Endometrium (tissue), 2 donors: ENCODE data around the gene RALGAPA1.
"Not testable (repeated sequence)": the region's sequence is repeated elsewhere in the genome, so short reads cannot be mapped to it uniquely, and the experiment has no call there.

Experiments used
- FAIRE-seq: peaks from 2 replicates; lab custom pipeline; 2012; peaks lifted over from hg19 to GRCh38; lab: Jason Lieb, UNC
- donor health status: control.
- donor health status: control.

The RALGAPA1 gene

DNA sequence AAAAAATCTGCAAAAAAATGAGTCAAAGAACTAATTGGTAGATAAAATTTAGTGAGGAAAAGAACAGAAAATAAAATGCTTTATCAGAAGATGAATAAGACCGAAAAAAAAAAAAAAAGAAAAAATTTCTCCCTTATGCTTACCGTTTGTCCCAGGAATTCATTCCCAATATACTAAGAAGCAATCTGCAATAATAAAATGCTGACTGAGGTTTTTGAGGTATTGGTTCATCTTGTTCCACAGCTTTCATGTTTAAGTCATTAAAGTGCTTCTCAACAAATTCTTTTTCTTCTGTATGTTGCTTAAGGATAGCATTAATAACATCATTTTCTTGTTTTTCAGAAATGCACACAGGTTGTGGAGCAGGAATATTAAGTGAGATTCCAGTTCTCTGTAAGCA, 182.1 kb downstream of the RALGAPA1 start:
- peak; percentile 18 for FAIRE-seq

DNA sequence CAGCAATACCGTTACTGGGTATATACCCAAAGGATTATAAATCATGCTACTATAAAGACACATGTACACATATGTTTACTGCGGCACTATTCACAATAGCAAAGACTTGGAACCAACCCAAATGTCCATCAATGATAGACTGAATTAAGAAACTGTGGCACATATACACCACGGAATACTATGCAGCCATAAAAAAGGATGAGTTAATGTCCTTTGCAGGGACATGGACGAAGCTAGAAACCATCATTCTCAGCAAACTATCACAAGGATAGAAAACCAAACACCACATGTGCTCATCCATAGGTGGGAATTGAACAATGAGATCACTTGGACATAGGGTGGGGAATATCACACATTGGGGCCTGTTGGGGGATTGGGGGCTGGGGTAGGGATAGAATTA, 187.1 kb downstream of the RALGAPA1 start:
- FAIRE-seq: not testable (repeated sequence)

DNA sequence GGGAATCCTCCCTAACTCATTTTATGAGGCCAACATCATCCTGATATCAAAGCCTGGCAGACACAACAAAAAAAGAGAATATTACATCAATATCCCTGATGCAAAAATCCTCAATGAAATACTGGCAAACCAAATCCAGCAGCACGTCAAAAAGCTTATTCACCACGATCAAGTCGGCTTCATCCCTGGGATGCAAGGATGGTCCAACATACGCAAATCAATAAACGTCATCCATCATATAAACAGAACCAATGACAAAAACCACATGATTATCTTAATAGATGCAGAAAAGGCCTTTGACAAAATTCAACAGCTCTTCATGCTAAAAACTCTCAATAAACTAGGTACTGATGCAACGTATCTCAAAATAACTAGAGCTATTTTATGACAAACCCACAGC, 189.1 kb downstream of the RALGAPA1 start:
- FAIRE-seq: not testable (repeated sequence)

DNA sequence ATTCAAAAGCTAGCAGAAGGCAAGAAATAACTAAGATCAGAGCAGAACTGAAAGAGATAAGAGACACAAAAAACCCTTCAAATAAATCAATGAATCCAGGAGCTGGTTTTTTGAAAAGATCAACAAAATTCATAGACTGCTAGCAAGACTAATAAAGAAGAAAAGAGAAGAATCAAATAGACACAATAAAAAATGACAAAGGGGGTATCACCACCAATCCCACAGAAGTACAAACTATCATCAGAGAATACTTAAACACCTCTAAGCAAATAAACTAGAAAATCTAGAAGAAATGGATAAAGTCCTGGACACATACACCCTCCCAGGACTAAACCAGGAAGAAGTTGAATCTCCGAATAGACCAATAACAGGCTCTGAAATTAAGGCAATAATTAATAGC, 189.6 kb downstream of the RALGAPA1 start:
- not testable (repeated sequence) for FAIRE-seq

DNA sequence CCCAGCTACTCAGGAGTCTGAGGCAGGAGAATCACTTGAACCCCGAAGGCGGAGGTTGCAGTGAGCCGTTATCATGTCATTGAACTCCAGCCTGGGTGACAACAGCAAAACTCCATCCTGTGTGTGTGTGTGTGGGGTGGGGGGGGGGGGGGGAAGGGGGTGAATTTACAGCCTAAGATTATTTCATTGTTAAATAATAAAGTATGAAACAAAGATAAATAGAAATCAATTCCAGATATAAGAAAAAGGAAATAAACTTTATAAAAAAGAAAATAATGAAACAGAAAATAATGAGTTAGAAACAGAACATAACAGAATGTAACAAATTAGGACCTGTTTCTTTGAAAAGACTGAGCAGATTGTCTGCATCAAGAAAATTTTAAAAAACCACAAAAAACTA, 191.6 kb downstream of the RALGAPA1 start:
- FAIRE-seq: no peak

DNA sequence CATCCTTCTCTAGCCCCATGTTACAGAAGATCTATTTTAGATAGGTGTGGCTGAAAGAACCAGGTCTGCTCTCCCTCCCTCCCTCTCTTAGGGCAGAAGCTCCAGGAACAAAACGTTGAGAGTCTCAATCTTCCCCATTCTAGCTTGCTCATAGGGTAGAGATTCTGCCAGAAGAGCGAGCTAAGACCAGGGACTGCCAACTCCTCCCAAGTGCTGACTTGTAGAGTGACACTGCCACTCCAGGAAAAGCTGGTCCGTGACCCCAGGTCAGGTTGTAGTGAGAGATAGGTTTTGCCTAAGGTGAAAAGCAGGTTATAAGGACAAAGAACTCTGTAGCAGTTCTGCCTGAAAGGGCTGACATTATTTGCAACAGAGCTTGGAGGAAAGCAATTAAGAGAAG, 201.7 kb downstream of the RALGAPA1 start:
- FAIRE-seq: no peak

DNA sequence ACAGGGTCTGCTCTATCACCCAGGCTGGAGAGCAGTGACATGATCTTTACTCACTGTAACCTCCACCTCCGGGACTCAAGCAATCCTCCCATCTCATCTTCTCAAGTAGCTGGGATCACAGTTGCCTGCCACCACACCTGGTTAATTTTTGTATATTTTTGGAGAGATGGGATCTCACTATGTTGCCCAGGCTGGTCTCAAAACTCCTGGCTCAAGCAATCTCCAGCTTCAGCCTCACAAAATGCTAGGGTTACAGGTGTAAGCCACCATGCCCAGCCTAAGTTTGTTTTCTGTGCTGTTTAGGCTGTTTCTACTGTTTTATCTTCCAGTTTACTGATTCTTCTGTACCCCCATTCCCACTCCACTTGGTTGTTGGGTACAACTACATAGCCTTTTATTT, 208.8 kb downstream of the RALGAPA1 start:
- FAIRE-seq: no peak

DNA sequence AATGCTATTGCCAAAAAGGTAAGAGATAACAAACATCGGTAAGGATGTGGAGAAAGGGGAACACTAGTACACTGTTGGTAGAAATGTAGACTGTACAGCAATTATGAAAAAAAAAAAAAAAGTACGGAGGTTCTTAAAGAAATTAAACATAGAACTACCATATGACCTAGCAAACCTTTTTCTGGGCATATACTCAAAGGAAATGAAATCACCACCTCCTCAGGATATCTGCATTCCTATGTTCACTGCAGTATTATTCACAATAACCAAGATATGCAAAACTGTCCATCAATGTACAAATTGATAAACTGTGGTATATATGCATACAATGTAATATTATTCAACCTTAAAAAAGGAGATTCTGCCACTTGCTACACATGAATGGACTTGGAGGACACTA, 214.5 kb downstream of the RALGAPA1 start:
- FAIRE-seq: no peak

DNA sequence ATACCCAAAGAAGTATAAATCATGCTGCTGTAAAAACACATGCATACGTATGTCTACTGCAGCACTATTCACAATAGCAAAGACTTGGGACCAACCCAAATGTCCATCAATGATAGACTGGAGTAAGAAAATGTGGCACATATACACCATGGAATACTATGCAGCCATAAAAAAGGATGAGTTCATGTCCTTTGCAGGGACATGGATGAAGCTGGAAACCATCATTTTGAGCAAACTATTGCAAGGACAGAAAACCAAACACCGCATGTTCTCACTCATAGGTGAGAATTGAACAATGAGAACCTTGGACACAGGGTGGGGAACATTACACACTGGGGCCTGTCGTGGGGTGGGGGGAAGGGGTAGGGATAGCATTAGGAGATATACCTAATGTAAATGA, 221.7 kb downstream of the RALGAPA1 start:
- FAIRE-seq: not testable (repeated sequence)

DNA sequence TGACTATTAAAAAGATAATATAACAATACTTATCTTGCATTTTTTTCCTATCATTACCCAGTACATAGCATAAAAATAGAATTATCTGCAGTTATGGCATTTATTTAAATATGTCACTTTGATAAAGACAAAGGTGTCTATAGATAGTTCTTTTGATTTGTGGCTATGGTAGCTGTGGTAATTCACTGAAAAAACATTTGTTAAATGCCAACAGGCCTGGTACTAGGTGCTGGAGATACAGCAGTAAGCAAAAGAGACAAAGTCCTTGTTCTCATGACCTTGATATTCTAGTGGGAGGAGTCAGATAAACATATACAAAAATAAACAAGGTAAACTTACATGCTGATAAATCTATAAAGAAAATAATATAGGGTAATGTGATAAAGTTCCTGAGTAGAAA, 230.5 kb downstream of the RALGAPA1 start:
- no peak for FAIRE-seq

DNA sequence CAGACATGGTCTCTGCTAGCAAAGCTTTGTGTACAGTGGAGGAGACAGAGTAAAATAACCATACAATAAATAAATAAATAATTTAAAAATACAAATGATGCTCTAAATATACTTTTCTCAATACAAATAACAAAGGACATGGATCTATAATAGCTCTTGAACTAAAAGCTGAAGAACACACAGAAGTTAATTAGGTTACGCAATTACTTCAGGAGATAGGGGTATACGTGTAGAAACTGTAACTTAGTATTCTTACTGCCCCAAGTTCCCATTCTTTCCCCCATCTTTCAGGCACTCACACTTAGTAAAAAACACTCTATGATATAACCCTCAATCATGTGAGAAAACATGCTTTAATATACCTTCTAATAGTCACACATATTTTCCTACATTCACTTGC, 231.0 kb downstream of the RALGAPA1 start:
- no peak for FAIRE-seq

DNA sequence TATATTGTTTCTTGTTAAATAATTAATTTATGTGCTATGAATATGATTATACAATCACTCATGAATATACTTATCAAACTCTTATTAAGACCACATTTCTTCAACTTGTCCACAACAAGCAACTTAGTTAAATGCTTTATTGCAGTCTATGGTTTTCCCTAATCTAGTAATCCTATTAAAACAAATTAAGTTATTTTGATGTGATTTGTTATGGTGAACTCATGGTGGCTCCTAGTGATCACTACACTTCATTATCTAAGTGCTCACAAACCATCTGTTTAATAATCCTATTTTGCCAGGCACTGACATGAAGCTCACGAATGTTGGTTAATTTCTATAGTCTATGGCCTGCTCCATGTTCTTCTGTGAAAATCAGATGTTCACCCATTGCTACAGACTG, 232.2 kb downstream of the RALGAPA1 start:
- no peak for FAIRE-seq

DNA sequence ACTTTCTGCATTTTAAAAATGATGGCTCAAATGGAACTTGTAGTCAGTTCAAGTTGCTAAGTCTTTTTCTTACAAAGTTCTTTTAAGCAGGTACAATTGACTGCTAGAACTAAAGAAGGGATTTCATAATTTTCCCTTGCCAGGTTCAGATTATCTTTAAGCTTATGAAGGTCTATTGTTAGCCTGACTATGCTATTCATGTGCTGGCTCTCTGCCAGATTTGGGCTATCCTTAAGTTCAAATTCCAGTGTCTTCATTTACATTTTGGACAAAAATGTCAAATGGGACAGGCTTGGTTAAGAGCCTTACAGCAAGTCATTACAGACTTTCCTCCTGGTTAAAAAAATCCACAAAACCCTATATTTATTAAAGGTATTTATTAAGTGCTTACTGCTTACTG, 232.8 kb downstream of the RALGAPA1 start:
- no peak for FAIRE-seq

DNA sequence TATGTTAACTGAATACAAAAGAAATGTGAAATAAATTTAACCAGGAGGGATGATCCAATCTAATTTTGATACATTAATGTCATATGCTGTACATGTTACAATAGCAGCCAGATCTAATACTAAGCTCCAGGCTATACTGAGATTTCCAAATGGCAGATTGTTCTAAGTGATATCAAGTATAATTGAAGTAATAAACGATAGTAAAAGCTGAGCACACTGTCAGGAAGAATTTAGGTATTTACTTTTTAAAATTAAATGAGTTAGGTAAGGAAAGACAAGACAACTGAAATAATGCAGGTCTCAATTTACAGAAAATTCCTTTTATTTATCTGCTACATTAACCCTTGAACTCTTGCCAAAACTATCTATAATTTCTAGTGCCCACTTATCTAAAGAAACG, 235.2 kb downstream of the RALGAPA1 start:
- FAIRE-seq: no peak

DNA sequence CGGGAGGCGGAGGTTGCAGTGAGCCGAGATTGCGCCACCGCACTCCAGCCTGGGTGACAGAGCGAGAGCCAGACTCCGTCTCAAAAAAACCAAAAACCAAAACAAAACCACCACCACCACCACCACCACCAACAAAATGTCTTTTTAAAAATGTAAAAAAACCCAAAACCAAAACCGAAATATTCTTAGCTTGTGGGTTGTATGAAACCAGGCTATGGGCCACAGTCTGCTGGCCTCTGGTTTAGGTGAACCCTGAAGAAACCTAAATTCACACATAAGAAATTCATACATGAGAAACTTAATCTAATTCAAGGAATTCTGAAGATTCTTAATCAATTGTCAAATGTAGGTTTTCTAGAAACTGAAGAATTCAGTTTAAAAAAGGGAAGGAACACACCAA, 237.5 kb downstream of the RALGAPA1 start:
- FAIRE-seq: no peak

DNA sequence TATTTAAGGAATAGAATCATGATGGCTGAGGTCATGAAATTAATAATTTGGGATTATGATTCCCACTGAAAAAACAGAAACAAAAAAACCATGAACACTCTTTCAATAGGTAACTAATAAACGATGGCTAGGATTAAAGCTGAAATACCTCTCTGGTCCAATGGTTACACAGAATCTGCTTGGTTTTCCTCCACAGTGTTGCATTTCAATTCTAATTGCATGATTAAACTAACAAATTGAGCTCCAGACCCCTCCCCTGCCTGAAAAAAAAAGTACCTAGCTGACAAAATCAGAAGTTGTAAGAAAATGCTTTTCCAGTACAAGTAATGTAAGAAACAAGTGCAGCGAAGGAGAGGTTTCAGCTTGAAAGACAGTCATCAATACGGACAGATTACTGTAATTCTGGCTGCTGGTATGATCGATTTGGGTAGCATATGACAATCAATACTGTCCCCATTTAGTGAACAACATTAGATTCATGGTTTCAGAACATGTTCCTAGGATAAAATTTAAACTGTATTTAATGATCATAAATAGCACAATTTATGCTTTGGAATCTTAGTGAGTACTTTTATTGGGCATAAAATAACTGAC, 243.1 kb downstream of the RALGAPA1 start:
- no peak for FAIRE-seq

DNA sequence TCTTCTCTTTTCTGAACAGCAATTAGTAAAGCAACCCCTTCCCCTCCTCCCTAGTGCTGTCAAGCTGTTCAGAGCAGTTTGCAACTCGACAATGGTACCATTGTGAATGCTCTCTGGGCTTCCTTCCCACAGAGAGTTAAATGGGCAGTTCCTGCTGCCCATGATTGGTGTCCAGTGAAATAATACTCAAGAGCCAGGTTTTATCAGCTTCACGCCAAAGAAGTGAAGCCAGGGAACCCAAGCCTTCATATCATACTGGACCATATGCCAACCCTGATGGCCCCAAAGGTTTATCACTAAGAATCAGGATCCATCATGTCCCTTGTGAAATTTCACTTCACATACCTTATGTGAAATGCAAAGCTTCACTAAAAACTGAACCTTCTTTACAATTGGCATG, 250.4 kb downstream of the RALGAPA1 start:
- no peak for FAIRE-seq

DNA sequence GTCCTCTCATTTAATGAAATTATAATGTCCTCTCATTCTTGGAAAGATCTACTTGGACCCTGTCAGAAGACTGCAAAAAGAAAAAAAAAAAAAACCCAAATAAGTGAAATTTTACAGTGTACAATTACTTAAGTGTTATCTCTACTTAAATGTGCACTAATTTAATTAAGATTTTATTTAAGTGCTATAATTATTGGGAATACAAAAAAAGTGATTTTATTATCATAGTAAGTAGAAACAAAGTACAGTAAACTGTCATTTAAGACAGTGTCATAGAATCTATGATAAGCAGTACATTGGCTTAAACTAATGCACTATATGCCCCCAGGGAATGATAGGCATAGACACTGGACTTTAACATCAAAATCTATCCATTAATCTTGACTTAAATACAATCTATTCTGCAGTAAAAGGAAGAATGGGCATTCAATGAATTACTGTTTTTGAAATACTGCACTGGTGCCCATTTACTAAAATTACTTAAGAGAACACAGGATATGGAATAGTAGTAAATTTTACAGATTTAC, 251.8 kb downstream of the RALGAPA1 start:
- no peak for FAIRE-seq

DNA sequence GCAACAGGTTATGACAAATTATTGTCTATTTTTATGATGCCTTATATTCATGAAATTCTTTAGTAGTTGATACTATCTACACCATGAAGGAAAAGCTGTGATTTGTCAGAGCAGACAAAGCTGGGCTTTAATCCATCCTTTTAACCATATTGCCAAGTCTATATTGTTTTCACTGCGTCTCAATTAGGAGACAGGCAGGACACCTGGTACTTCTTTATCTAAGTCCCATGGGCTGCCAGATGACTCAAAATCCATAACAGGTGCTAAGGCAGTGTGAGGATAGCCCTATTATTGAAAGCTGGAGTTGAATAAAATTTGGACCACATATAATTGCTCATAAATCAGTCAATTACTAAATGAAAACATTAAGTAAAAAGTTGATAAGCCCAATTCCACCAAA, 252.5 kb downstream of the RALGAPA1 start:
- no peak for FAIRE-seq

DNA sequence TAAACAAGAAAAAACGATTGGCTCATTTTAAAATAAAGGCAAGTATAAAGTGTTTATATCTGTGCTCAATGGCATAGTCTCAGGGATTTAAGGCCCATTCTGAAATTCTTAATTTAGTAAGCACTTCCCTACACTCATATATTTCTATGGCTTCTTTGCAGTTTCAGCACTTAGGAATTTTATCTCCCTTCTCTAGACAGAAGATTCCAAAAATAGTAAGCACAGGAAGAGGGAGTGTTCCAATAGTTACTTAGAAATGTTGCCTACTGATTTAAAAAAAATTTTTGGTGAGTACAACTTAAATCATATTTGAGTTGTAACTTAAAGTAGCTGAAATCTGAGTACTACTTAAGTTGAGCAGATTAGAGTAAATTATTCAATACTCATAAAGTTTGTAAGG, 255.3 kb downstream of the RALGAPA1 start:
- FAIRE-seq: no peak

DNA sequence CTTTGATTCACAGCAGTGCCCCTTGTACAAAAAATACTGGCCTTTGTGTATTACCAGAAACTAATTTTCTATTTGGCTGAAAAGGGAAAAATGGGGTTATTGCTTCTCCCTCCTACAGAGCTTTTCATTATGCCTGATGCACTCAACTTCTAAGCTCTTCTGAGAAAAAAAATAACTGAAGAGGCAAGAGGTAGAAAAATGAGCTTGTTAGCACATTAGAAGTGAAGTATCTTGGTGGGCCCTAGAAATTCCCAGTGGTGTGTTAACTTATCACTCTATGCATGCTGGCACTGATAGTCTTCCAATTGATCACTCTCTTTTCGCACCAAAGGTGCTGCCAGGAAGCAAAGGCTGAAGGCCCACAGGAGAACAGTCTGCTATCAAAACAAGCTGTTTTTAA, 258.0 kb downstream of the RALGAPA1 start:
- FAIRE-seq: no peak

DNA sequence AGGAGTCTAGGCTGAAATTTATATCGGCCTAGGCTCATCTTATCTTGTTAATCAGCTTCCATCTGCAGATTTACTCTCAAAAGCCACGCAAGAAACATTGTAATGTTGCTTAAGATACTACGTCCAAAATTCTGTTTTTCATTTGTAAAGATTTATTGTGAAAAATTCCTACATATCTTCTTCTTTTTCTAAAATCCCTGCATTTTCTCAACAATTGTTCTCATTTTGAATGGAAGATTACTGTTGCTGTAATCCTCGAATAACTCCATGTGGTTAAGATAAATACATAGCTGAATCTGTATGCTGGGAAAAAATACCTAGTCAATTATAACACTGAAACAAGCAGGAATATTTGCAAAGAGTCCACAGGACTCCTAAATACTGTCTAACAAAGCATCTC, 259.5 kb downstream of the RALGAPA1 start:
- FAIRE-seq: no peak

DNA sequence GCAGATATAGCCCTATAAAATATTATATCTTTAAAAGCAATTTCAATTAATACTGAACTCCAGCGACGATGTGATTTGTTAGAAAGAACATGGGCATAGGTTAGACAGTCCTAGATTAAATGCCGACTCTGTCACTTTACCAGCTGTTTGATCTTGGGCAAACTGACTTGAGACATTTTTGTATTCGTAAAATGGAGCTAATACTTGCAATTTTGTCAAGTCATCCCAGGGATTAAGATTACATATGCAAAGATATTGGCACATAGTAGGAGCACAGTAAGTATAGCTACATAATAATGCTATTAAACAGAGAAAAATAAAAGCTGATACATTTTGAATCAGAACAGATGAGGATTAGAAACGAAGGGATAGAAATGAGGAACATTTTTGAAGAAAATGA, 266.1 kb downstream of the RALGAPA1 start:
- no peak for FAIRE-seq

DNA sequence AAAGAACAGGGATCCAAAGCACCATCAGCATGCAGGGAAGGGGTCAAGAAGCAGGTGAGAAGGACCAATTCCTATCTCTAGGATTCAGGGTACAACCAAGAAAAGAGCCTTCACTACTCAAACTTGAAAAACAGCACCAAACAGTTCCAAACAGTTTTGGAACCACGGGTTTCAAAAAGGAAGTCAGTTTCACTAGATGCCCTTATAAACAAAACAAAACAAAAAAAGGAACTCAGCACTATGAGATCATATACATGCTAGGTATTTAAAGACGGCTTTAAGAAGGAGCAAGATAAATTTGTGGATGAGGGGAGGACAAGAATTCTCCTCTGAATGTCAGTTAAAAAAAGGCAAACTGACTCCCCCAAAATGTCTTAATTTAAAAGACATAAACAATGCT, 269.1 kb downstream of the RALGAPA1 start:
- no peak for FAIRE-seq
